KOPT-K1 (cell line): Measurements from ENCODE around the gene MED12.

Experiments
- H3K27ac ChIP-seq: fragments of 200-600 bp; sonication (generic); 2 replicates; pipeline ENCODE4 v1.5.1; 2016; ENCODE audit warnings: antibody characterized with exemption, mild to moderate bottlenecking, low read depth, low read length; ENCODE audit not compliant: poor library complexity, severe bottlenecking
- H3K36me3 ChIP-seq: fragments of 200-600 bp; sonication (generic); 2 replicates; pipeline ENCODE4 v1.5.1; 2017; ENCODE audit warnings: antibody characterized with exemption, mild to moderate bottlenecking, low read length, moderate library complexity; ENCODE audit not compliant: insufficient read depth
- H3K9me3 ChIP-seq: fragments of 200-600 bp; sonication (generic); 2 replicates; pipeline ENCODE4 v1.5.1; 2017; ENCODE audit warnings: antibody characterized with exemption, low read length, mild to moderate bottlenecking; ENCODE audit not compliant: insufficient read depth, poor library complexity, severe bottlenecking

The MED12 gene

GRCh38 chrX:71128915-71129765, 10.7 kb downstream of the MED12 start:
- no peaks in the 10 kb centered on the region for H3K9me3 ChIP-seq
- peak overlapping the region; percentile 19 for H3K27ac ChIP-seq
- H3K36me3 ChIP-seq = peaks cover 97% of the 10 kb centered on the region

GRCh38 chrX:71131510-71131909, 13.1 kb downstream of the MED12 start:
- Histone ChIP-seq H3K36me3 (peaks cover 97% of the 10 kb centered on the region), H3K9me3 (no peaks in the 10 kb centered on the region), H3K27ac (no peak overlapping the region)

- Histone ChIP-seq H3K36me3 (peaks cover 81% of the 10 kb centered on the region), H3K9me3 (no peaks in the 10 kb centered on the region), H3K27ac (no peak overlapping the region)
These were observed 22.0 kb downstream of the MED12 start for GRCh38 chrX:71140440-71140839.

- Histone ChIP-seq H3K27ac (no peak overlapping the region), H3K36me3 (peaks cover 51% of the 10 kb centered on the region), H3K9me3 (no peaks in the 10 kb centered on the region)
These were observed 25.1 kb downstream of the MED12 start for GRCh38 chrX:71143508-71143907.

- no peak within 1 kb of the TSS for H3K27ac ChIP-seq
- H3K36me3 ChIP-seq = peaks cover 40% of the 10 kb centered on the region; the same call in 1 of the 2 replicates
- no peaks in the 10 kb centered on the region for H3K9me3 ChIP-seq
These were observed 26.3 kb downstream of the MED12 start, which contains the start of gene NLGN3 for GRCh38 chrX:71144651-71145050. Gene NLGN3 (plus strand): TSS chrX:71144841. CDS start chrX:71147750, 2,909 bp downstream.

GRCh38 chrX:71147496-71148277, 29.3 kb downstream of the MED12 start:
- Histone ChIP-seq H3K36me3 (peaks cover 16% of the 10 kb centered on the region; the same call in 1 of the 2 replicates), H3K27ac (no peak overlapping the region), H3K9me3 (no peaks in the 10 kb centered on the region)

GRCh38 chrX:71148278-71148663, 29.9 kb downstream of the MED12 start:
- Histone ChIP-seq H3K9me3 (no peaks in the 10 kb centered on the region), H3K36me3 (peaks cover 10% of the 10 kb centered on the region; the same call in 1 of the 2 replicates)

GRCh38 chrX:71151366-71151765, 33.0 kb downstream of the MED12 start:
- H3K9me3 ChIP-seq = no peaks in the 10 kb centered on the region
- no peak overlapping the region for H3K27ac ChIP-seq
- peaks cover 6% of the 10 kb centered on the region; the same call in 1 of the 2 replicates for H3K36me3 ChIP-seq

More at GRCh38 chrX:71148278-71148663, 29.9 kb downstream of the MED12 start:
- no peak overlapping the region for H3K27ac ChIP-seq

- H3K27ac ChIP-seq = no peak overlapping the region
- no peaks in the 10 kb centered on the region for H3K9me3 ChIP-seq
- H3K36me3 ChIP-seq = peaks cover 11% of the 10 kb centered on the region; the same call in 1 of the 2 replicates
These were observed 35.8 kb downstream of the MED12 start for GRCh38 chrX:71154196-71154595.

GRCh38 chrX:71154641-71155040, 36.2 kb downstream of the MED12 start:
- peaks cover 11% of the 10 kb centered on the region; the same call in 1 of the 2 replicates for H3K36me3 ChIP-seq
- H3K9me3 ChIP-seq = no peaks in the 10 kb centered on the region
- H3K27ac ChIP-seq = no peak overlapping the region

GRCh38 chrX:71158603-71159002, 40.2 kb downstream of the MED12 start:
- Histone ChIP-seq H3K27ac (no peak overlapping the region), H3K36me3 (peaks cover 12% of the 10 kb centered on the region; the same call in 1 of the 2 replicates), H3K9me3 (no peaks in the 10 kb centered on the region)

- Histone ChIP-seq H3K9me3 (no peaks in the 10 kb centered on the region), H3K27ac (no peak overlapping the region), H3K36me3 (peaks cover 19% of the 10 kb centered on the region; the same call in 1 of the 2 replicates)
These were observed 40.9 kb downstream of the MED12 start for GRCh38 chrX:71159335-71159734.

- Histone ChIP-seq H3K36me3 (peaks cover 21% of the 10 kb centered on the region; the same call in 1 of the 2 replicates), H3K27ac (no peak overlapping the region), H3K9me3 (no peaks in the 10 kb centered on the region)
These were observed 42.1 kb downstream of the MED12 start for GRCh38 chrX:71160475-71160874.

- Histone ChIP-seq H3K36me3 (peaks cover 20% of the 10 kb centered on the region; the same call in 1 of the 2 replicates), H3K27ac (no peak overlapping the region), H3K9me3 (no peaks in the 10 kb centered on the region)
These were observed 44.6 kb downstream of the MED12 start for GRCh38 chrX:71162981-71163380.

- Histone ChIP-seq H3K9me3 (no peaks in the 10 kb centered on the region), H3K27ac (no peak overlapping the region)
These were observed 45.7 kb downstream of the MED12 start for GRCh38 chrX:71164071-71164470.

More at GRCh38 chrX:71164071-71164470, 45.7 kb downstream of the MED12 start:
- H3K36me3 ChIP-seq = peaks cover 20% of the 10 kb centered on the region; the same call in 1 of the 2 replicates
